ENCODE results near the gene GPS2. TPM values are rescaled to one million over a fixed set of nuclear protein-coding genes. Genes with fewer than 3 reads are reported as not detected.

Gene GPS2
- total and polyA plus RNA-seq, 2 experiments from 2014 or later, result 83.4 to 122 TPM

- H3K27ac ChIP-seq (ENCODE audit: low read depth), result peak within 1 kb of the TSS; percentile 99
- H3K4me1 ChIP-seq (ENCODE audit: insufficient read depth), result peaks cover 20% of the 10 kb centered on the region; the same call in 1 of the 2 replicates
- DNase-seq (ENCODE audit: low spot score), result peak; percentile 100
- no peaks in the 10 kb centered on the region for H3K9me2 ChIP-seq (ENCODE audit: insufficient read depth)
- peak within 1 kb of the TSS; percentile 76 for H2AFZ ChIP-seq
- Mint-ChIP-seq H3K27ac (peak within 1 kb of the TSS; percentile 99), H3K27me3 (ENCODE audit: insufficient read depth, low read depth, poor library complexity) (peaks cover 29% of the 10 kb centered on the region), H3K36me3 (ENCODE audit: low read depth) (peaks cover 38% of the 10 kb centered on the region), H3K9me3 (peaks cover 9% of the 10 kb centered on the region; the same call in 2 of the 3 replicates), H3K4me1 (peaks cover 31% of the 10 kb centered on the region), H3K4me3 (peak within 1 kb of the TSS; percentile 98)
- no peaks in the 10 kb centered on the region for H3K27me3 ChIP-seq (ENCODE audit: insufficient read depth)
- peak; percentile 76 for ATAC-seq
- H3K79me2 ChIP-seq (replicated peaks; ENCODE audit: insufficient read depth), result peaks cover 35% of the 10 kb centered on the region
- TF ChIP-seq POLR2AphosphoS5 (IDR thresholded peaks at IDR 0.05; ENCODE audit: low read depth) (peak; percentile 78), CREB1 (CRISPR knock-in tag; IDR thresholded peaks at IDR 0.05; ENCODE audit: low read depth) (peak; percentile 87), REST (IDR thresholded peaks at IDR 0.05; ENCODE audit: unreplicated experiment) (no peak), ZNF462 (CRISPR knock-in tag; IDR thresholded peaks at IDR 0.05) (no peak)
- H4K20me1 ChIP-seq (replicated peaks; ENCODE audit: insufficient read depth), result peaks cover 31% of the 10 kb centered on the region
- H3K36me3 ChIP-seq (ENCODE audit: insufficient read depth), result peaks cover 27% of the 10 kb centered on the region
- peak within 1 kb of the TSS; percentile 98 for H3K4me3 ChIP-seq
- peak within 1 kb of the TSS; percentile 98 for H3K4me2 ChIP-seq
- peaks cover 45% of the 10 kb centered on the region for H3F3A ChIP-seq (replicated peaks; ENCODE audit: low read depth)
These were observed 8.1 kb downstream of the GPS2 start, which contains the start of gene EIF5A for GRCh38 chr17:7306911-7307685. TSS of gene EIF5A (plus strand) at chr17:7307628. CDS start at chr17:7309636, 2,008 bp downstream.
